Stimulated activated CD4-positive, alpha-beta T cell treated with anti-CD3 and anti-CD28 coated beads, Interleukin-15, amount 100 ng/mL, for 1 hour (primary cell): ENCODE data around the gene CAPN7.
"Not testable (repeated sequence)": the region's sequence is repeated elsewhere in the genome, so short reads cannot be mapped to it uniquely, and the experiment has no call there.

Experiments used
- DNase-seq, 2 donors: peaks; one replicate each; pipeline ENCODE4 v3.0.0-alpha.2; 2020; ENCODE audit warnings: low read depth in 1 of 2, low spot score in 1 of 2

Gene CAPN7

GRCh38 chr3:15205934-15206661, at the start of gene CAPN7:
Gene CAPN7, plus strand, starts transcription at chr3:15206246. Its CDS starts 250 bp downstream, at chr3:15206496.
- peak; percentile 88 to 94 for DNase-seq

GRCh38 chr3:15157441-15157840, 48.6 kb upstream of the CAPN7 start:
- no peak for DNase-seq

GRCh38 chr3:15159501-15160136, 46.4 kb upstream of the CAPN7 start:
- no peak for DNase-seq

GRCh38 chr3:15160662-15161061, 45.4 kb upstream of the CAPN7 start:
- no peak for DNase-seq

GRCh38 chr3:15161133-15161532, 44.9 kb upstream of the CAPN7 start:
- no peak for DNase-seq

- DNase-seq, result not testable (repeated sequence)
Observed at GRCh38 chr3:15163656-15164055, 42.4 kb upstream of the CAPN7 start.

GRCh38 chr3:15164340-15164739, 41.7 kb upstream of the CAPN7 start:
- DNase-seq, result no peak

GRCh38 chr3:15165061-15165460, 41.0 kb upstream of the CAPN7 start:
- no peak for DNase-seq

GRCh38 chr3:15166391-15166790, 39.7 kb upstream of the CAPN7 start:
- not testable (repeated sequence) for DNase-seq

- no peak for DNase-seq
Observed at GRCh38 chr3:15171096-15171495, 35.0 kb upstream of the CAPN7 start.

- no peak for DNase-seq
Observed at GRCh38 chr3:15172806-15173205, 33.2 kb upstream of the CAPN7 start.

- DNase-seq, result no peak
Observed at GRCh38 chr3:15174953-15175352, 31.1 kb upstream of the CAPN7 start.

GRCh38 chr3:15175605-15176004, 30.4 kb upstream of the CAPN7 start:
- no peak for DNase-seq

- no peak for DNase-seq
Observed at GRCh38 chr3:15180042-15180611, 25.9 kb upstream of the CAPN7 start.

- no peak for DNase-seq
Observed at GRCh38 chr3:15181511-15181910, 24.5 kb upstream of the CAPN7 start.

- no peak for DNase-seq
Observed at GRCh38 chr3:15181963-15182362, 24.1 kb upstream of the CAPN7 start.

- DNase-seq, result no peak
Observed at GRCh38 chr3:15183011-15183410, 23.0 kb upstream of the CAPN7 start.

GRCh38 chr3:15185404-15185803, 20.6 kb upstream of the CAPN7 start:
- no peak for DNase-seq

GRCh38 chr3:15186101-15186476, 20.0 kb upstream of the CAPN7 start:
- no peak for DNase-seq

GRCh38 chr3:15186477-15187164, 19.4 kb upstream of the CAPN7 start:
- not testable (repeated sequence) for DNase-seq

GRCh38 chr3:15197340-15198029, 8.6 kb upstream of the CAPN7 start:
- no peak for DNase-seq
